Measurements from ENCODE around the gene NUDT8.
A peak's percentile ranks its signal among the peaks of the same experiment; 100 is the strongest.
"Not testable (repeated sequence)": the region's sequence is repeated elsewhere in the genome, so short reads cannot be mapped to it uniquely, and the experiment has no call there.

NUDT8 gene

GRCh38 chr11:67660752-67661151 lies 31.0 kb upstream of the NUDT8 start:
- not testable (repeated sequence) for DNase-seq (ENCODE audit: low spot score)

- not testable (repeated sequence) for DNase-seq (ENCODE audit: low spot score)
These were observed 30.0 kb upstream of the NUDT8 start for GRCh38 chr11:67659651-67660165.

DNA sequence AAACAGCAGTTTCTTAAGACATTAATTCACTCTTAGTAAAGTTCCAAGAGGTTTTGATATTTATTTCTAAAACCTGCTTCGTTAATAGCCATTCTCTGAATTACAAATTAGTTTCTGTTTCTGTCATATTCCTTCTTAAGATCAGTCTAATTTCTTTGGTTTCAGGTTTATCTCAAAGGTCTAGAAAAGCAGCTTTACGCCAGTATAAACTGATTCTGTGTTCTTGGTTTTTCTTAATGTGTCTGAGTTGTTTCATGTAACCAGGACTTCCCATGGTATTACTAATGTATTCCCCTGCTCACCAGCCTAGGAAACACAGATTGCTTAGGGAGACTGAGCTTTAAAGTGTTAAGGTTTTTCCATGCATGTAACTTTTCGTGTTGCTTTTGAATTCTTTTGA lies 27.6 kb upstream of the NUDT8 start:
- DNase-seq (ENCODE audit: low spot score), result no peak

- no peak for DNase-seq (ENCODE audit: low spot score)
These were observed 26.7 kb upstream of the NUDT8 start for GRCh38 chr11:67656278-67656922.

DNA sequence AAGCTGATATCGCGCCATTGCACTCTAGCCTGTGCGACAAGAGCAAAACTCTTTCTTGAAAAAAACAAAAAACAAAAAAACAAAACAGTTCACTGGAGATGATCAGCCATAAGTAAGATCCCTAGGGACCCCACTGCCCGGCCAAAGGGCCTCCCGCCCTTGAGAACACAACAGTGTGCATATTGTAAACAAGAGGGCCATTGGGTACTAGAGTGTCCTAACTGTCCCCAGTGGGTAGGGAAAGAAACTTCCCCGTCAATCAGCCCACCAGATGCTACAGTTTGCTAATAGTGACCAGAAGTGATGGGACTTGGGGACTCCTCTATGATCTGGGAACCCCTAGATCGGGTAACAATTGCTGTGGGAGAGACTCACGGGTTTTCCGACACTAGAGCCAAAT lies 24.5 kb upstream of the NUDT8 start:
- DNase-seq (ENCODE audit: low spot score), result peak; percentile 51

DNA sequence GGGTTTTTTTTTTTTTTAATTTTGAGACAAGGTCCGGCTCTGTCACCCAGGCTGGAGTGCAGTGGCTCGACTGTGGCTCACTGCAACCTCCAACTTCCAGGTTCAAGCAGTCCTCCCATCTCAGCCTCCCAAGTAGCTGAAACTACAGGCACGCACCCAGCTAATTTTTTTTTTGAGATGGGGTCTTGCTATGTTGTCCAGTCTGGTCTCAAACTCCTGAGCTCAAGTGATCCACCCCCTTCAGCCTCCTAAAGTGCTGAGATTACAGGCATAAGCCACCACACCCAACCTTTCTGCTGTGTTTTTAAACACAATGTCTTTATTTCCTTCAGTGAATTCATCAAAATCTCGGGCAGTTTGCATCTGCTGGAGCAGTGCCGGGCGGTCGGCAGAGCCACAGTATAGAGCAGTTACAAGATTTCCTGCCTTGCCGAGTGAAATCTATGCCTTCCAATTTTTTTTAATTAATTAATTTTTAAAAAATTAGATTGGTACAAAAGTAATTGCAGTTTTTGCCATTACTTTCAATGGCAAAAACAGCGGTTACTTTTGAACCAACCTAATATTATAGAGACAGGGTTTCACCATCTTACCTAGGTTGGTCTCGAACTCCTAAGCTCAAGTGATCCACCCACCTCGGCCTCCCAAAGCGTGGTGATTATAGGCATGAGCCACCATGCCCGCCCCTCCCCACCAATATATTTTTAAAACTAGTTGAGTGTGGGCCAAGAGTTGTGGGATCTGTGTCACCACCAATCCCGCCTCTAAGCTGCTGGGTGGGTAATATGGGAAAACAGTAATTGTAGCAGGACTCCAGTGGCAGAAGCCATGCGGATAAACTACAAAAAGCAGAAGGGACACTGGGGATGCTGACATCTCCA lies 23.5 kb upstream of the NUDT8 start:
- no peak for DNase-seq (ENCODE audit: low spot score)

DNA sequence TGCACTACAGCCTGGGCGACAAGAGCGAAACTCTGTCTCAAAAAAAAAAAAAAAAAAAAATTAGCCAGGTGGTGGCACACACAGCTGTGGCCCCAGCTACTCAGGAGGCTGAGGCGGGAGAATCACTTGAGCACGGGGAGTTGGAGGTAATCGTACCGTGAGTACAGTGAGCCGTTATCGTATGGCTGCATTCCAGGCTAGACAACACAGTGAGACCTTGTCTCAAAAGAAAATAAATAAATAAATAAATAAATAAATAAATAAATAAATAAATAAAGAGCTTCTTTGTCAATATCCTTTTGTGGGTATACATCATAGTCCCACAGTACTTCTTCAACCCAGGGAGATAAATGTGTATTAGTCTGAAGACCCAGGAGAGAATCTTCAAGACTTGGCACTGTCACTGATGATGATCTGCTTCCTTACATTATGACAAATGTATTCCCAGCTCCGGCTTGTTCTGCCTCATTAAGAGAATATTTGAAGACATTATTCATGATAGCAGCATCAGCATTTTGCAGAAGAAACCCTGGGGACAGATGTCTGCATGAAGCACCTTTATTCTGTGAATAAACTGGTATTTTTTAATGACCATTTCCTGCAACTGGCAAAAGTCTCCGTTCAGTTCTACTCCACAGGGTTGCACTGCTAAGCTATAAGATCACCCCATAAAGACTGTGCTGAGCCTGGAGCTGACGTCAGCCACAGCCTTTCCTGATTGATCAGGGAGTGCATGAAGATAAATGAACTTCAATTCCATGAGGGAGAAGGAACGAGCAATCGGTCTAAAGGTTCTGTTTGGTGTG lies 22.4 kb upstream of the NUDT8 start:
- no peak for DNase-seq (ENCODE audit: low spot score)

GRCh38 chr11:67649634-67650510 lies 20.1 kb upstream of the NUDT8 start:
- no peak for DNase-seq (ENCODE audit: low spot score)

DNA sequence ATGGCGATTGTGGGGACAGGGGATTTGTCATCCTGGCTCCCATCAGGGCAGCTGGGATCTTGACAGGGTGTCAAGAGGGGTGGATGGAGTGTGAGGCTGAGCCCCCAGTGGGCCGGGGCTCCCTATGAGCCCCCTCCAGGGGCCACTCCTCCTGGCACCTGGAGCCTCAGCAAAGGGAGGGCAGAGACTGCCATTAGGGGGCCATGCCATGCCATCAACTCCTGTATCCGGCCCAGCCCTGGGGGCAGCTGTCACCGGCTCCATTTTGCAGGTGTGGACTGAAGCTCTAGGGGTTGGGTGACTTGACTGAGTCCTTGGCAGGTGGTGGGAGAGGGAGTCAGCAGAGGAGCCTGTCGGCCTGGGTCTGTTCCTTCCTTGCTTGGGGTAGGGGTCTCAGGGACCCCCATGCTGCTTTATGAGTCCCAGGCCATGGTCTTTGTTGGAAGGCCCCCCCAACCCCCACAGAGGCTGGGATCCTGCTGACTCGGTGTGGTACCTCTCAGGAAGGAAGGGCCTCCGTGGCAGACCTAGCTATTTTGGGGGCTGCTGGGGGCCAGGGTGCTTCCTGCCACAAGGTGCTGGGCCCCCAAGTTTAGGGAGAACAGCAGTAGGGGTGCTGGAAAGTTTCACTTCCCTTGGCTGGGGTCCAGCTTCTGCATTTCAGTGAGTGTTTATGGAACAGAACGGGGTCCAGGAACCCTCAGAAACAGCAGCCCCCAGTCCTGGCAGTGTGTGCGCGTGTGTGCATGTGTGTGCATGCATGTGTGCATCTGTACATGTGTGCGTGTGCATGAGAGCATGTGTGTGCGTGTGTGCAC lies 19.3 kb upstream of the NUDT8 start:
- no peak for DNase-seq (ENCODE audit: low spot score)

DNA sequence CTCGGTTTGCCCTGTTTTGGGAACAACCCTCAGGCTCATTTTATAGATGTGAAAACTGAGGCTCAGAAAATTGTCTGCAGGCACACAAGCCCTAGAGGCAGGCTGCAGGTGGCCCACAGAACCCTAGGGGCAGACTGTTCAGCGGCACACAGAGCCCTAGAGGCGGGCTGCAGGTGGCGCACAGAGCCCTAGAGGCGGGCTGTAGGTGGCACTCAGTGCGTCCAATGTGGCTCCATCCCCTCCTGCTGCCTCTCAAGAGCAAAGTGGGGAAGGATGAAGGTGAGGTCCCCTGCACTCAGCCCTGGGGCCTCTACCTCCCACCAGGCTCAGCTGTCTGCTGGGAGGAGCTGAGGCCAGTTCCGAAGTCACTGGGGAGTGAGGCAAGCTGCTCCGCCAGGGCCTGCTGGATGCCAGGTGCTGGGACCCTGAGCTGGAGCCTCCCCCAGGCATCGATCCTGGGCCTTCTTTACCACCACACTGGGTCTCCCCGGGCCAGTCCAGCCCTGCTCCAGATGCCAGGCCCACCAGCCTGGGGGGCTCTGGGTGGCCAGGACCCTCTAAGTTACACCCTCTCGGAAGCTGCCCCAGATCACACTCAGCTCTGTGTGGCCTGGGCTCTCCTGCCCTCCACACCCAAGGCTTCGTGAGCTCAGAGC lies 18.5 kb upstream of the NUDT8 start:
- DNase-seq (ENCODE audit: low spot score), result peak; percentile 44

DNA sequence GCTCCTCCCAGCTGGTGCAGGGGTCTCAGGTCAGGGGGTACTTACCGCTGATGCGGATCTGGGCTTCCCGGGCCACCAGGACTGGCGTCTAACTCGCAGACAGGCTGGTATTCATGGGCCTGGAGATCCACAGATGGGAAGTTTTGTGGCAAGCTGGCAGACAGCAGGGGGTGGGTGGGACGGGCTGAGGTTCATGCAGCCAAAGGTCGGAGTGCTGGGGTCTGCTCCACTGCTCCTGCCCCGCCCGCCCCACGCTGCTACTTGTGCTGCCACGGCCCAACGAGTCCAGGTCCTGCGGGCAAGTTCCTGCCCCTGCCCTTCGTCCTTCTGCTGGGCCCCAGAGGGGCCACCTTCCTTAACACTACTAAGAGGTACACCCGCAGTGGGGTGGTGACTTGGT lies 17.7 kb upstream of the NUDT8 start:
- peak; percentile 46 for DNase-seq (ENCODE audit: low spot score)

GRCh38 chr11:67646535-67647336 lies 17.0 kb upstream of the NUDT8 start:
- DNase-seq (ENCODE audit: low spot score), result peak; percentile 44

DNA sequence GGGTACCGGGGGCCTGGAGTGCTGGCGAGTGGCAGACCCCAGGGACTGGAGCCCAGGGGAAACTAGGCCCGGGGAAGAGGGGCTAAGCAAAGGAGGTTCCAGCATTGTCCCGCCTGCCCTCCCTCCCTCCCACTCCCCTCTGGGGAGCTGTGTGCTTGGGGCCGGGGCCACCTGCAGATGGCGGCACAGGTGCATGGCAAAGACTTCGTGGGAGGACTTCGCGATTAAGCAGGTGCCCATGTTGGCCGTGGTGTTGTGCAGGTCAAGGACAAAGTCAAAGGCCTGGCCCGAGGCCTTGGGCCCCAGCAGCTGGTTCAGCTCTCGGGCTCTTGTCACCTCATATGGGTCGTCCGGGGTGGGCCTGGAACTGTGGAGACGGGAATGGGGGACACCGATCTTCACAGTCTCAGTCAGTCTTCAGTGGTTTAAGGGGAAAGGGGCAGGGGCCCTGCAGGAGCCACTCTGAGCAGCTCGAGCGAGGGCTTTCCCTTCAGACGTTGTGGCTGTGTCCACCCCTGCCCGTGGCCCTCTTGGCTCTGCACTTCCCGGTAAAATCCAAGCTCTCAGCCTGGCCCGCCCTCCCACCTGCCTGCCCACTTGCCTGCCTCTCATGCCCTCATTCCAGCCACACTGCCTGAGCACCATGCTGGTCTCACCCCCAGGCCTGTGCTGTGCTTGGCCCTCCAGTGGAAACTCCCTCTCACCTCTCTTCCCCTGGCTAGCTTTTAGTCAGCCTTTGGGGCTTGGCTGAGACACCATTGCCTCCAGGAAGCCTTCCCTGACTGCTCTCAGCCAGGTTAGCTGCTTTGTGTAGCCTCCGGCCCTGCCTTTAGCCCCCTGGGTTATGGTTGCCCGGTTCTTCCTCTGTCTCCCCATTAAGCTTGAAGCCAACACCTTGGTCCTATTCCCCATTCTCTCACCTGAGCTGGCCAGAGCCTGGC lies 16.1 kb upstream of the NUDT8 start:
- DNase-seq (ENCODE audit: low spot score), result peak; percentile 59

DNA sequence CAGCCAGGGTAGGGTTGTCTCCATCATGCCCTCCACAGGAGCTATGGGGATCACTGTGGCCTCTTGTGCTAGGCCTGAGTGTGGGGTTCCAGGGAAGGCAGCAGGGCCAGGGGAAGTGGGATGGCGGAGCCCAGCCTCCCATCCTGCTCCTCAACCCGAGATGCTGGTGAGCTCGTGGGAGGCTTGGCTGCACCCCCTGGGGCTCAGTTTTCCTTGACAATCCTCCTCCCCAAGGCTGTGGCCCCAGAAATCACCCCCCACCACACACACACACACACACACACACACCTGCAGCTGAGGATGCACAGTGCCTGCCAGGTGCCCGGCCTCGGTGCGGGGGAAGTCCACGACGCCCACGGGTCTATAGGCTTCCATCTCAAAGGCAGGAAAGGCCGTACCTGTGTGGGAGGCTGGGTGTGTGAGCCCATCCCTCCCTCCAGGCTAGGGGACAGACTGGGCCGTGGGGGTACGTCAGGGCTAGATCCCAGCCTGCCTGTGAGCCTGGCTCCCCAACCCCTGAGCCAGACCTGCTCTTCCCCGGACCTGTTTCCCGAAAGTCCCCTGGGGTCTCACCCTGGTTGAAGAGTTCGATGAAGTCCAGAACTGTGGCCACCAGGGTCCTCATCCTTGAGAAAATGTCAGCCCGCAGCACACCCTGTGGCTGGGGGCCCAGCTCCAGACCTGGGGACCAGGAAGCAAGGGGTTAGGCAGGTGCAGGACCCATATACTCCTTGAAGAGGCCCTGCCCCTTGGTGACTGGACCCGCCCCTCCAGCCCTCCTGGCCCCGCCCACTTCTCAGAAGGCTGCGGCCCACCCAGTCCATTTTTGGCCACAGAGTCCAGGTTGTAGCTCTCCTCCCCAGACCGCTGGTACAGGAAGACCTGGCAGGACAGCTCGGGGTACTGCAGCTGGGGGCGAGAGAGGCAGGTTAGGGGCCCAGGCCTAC lies 15.0 kb upstream of the NUDT8 start:
- peak; percentile 59 for DNase-seq (ENCODE audit: low spot score)

GRCh38 chr11:67644042-67644441 lies 14.3 kb upstream of the NUDT8 start:
- no peak for DNase-seq (ENCODE audit: low spot score)

DNA sequence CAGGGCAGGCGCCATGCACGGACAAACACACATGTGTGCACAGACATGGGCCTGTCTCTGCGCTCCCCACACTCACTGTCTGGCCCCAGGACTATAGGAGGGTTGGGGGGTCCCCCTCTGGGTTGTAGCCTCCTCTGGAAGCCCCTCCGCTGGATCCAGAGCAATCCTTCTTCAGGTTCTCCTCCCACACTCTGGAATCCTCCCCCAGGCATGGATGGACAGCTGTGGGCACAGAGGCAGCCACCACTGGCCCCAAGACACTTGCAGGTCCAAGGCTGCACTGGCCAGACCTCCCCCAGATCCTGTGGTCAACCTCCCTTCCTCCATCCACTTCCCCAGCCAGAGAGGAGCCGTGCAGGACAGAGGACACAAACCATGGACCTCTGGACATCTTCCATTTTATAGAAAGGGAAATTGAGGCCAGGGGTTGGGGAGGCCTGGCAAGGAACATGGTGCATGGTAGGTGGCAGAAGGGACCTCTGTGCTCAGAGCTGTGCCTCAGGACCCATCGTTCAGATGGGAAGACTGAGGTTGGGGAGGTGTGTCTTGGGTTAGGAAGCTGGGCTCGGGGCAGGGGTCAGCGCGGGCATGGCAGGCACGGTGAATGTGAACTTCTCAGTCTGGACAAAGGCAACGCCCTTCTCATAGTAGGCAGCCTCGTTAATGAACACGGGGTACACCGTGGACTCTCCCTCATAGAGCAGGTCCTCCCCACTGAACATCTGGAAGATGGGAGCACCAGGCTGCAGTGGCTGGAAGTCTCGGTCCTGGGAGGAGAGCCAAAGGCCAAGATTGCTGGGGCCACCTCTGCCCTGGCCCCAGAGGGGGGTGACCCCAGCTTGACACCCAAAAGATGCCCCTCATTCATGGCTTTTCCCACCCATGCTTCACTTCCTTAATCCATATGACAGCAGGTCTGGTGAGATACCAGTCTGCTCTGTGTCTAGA lies 12.7 kb upstream of the NUDT8 start:
- peak; percentile 52 for DNase-seq (ENCODE audit: low spot score)
